T-helper 1 cell treated with Interleukin-12 subunit alpha and Interleukin-12 subunit beta and Interleukin-4 antibody, amounts not matched to agents 30 ng/mL and 1 ng/mL, for 36 hours (primary cell): ENCODE results near the gene GSTCD. TPM values are rescaled to one million over a fixed set of nuclear protein-coding genes. Genes with fewer than 3 reads are reported as not detected.
"Not testable (repeated sequence)": the region's sequence is repeated elsewhere in the genome, so short reads cannot be mapped to it uniquely, and the experiment has no call there.

Source experiments
- intact Hi-C: fragments of 100-400 bp; cut with micrococcal nuclease; formaldehyde crosslinking; loops from one replicate; pipeline ENCODE4 v1.15.1; 2024
- total RNA-seq: library from RNA; stranded (reverse); gene quantifications from 2 replicates; pipeline ENCODE4 v1.2.3, GENCODE V29; 2022

GSTCD gene
- total RNA-seq, 1 donor from 2014 or later: 11.3 TPM

- intact Hi-C loops: no loop called here
Observed at GRCh38 chr4:105805501-105806120, 97.0 kb downstream of the GSTCD start.

DNA sequence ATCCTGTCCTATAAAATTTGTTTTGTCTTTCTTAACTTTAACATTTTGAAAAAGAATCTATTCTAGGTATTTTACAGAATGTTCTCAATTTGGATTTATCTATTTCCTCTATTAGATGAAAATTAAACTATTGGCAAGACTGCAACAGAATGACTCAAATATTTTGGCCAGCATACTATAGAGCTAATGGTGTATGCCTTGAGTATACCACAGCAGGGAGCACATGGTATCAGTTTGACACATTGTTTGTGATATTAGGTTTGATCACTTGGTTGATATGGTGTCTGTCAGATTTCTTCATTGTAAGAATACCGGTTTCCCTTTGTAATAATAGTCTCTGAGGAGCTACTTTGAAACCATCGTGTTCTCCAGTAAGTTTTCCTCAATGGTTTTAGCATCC, 98.9 kb downstream of the GSTCD start:
- intact Hi-C loops: no loop called here

DNA sequence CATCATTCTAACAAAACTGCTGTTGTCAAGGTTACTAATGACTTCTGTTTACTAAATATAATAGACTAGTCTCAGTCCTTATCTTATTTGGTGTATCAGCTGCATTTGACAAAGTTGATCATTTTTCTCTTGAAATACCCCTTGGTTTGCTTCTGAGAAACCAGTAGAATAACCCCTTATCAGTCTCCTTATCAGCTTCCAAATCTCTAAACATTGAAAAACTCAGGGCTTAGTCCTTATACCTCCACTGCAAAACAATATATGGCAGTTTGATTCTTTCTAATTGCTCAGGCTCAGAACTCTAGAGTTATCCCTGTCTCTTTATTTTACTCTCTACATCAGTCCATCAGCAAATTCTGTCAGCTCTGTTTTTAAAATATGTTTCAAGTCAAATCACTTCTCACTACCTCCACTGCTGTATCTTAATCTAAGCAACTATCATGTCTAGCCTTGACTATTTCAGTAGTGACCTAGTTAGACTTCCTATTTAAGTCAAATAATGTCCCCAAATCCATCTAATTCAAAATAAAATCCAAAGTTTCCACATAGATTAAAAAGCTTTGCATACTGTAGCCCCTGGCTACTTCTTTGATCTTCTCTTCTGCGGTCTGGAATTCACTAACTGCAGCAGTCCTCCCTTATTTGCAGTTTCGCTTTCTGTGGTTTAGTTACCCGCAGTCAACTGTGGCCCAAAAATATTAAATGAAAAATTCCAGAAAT, 99.6 kb downstream of the GSTCD start:
- intact Hi-C loops: no loop called here

GRCh38 chr4:105808750-105809041, 100.1 kb downstream of the GSTCD start:
- intact Hi-C loops: no loop called here

DNA sequence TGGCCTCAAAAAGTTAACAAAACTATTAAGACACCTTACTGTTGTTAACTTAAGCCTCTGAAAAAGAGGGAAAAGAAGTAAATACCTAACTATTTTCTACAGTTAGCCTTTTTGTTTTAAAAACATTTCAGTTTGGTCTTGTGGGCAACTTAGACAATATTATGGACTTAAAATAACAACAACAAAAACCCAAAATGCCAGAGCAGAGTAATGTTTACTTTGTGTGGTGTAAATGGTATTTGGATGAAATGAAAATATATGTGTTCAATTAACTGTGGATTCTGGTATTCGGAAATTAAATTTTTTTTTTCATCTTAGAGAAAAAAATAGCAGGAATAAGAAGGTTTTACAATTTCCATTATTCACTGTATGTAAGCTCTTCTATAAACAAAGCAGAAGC, 107.1 kb downstream of the GSTCD start:
- intact Hi-C loops: no loop called here

DNA sequence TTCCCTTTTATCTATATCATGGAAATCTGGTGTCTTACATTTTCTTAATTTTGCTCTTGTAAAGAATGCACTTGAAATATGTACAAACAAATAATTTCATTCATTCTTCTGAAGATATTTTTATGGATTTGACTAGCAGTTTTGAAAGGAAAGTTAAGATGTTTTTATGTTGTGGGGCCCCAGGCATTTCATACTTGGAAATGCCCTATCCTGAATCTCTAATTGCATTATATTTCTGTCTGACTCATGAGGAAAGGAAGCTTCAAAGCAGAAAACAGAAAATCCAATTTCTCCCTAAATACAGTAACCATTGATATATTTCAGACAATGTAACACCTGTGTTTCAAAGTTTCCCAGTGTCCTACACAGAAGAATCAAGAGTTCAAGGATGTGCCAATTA, 113.5 kb downstream of the GSTCD start:
- intact Hi-C loops: no loop called here

DNA sequence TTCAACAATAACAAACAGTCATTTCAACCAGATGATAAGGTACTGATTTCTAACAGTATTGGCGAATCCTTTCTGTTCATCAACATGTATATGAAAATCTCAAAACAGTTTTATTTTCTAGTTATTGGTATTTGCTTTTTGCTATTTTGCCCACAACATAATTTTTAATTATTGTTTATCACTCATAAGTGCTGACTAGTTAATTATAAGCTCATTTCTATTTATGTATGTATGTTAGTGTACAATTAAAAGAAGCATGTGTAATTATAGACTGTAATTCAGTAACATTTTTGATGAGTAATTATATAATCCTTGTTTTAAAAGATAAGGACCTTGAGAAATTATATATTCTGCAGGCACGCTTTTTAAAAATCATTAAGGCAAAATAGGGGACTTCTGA, 119.5 kb downstream of the GSTCD start:
- intact Hi-C loops: no loop called here

DNA sequence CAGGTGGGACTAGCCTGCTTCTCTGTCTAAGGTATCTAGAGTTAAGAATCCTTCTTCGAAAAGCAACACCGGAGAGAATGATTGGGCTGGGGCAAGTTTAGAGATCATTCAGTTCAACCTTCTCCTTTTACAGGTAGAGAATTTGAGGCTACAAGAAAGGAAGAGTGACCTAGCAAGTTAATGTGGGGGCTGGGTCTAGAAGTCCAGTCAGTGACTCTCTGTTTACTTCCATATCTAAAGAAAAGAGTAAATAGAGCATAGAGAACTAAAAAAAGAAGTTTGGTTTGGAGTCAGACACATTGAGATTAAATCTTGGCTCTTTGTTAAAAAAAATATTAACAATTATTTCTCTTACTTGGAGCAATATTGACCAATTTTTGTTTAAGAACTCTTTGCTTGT, 122.6 kb downstream of the GSTCD start:
- intact Hi-C loops: no loop called here

GRCh38 chr4:105835177-105835576, 126.6 kb downstream of the GSTCD start:
- intact Hi-C loops: no loop called here

DNA sequence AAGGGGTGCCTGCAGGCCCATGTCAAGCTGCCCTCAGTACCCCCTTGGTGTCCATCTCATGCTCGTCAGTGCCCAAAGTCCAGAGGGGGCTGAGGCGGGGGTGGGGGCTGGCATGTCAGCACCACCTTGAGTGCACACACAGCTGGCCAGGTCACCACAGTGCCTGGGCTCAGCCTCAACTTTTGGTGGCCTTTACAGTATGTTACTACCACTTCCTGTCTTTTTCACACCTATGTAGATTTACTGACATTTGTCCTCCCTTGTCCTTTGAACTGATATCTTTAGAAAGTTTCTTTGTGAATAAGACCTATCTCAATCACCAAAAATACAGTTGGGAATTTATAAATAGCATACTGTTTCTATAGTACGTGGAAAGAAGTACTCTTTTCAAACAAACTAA, 128.0 kb downstream of the GSTCD start:
- intact Hi-C loops: no loop called here

- intact Hi-C loops: no loop called here
Observed at GRCh38 chr4:105837037-105837436, 128.5 kb downstream of the GSTCD start.

DNA sequence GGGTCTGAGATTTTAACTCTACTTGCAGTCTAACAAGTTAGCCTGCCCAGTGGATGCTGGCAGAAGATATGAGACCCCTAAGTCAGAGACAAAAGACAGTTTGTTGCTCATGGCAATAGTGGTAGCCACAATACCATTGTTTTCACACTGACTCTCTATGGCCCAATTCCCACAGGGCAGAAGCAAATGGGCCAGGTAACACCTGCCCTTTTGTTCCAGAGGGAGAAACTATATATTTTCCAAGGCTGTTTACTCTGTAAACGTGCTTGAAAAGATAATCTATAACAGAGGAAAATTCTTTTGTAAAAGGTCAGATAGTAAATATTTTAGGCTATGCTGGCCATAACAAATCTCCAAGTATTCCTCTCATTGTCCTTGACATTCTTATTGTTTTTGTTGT, 129.5 kb downstream of the GSTCD start:
- intact Hi-C loops: no loop called here

- intact Hi-C loops: no loop called here
Observed at GRCh38 chr4:105840426-105841174, 132.0 kb downstream of the GSTCD start.

DNA sequence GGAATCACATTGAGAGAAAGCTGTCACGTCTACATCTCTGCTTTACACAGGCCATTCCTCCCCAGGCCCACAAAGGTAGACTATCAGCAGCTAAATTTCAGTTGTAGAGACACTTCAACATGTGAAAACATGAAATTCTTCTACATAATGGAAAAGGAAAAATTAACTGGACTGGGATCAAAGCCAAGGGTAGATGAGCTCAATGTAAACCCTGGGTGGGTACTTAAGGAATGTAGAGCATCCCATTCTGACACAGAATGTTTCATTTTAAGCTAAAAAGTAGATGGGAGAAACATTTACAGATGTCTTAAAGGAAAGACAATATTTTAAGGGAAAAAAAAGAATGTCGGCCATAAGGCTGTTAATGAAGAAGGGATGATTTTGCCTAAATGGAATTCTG, 135.4 kb downstream of the GSTCD start:
- intact Hi-C loops: no loop called here

GRCh38 chr4:105845559-105845958, 137.0 kb downstream of the GSTCD start:
- intact Hi-C loops: no loop called here

GRCh38 chr4:105848359-105848758, 139.8 kb downstream of the GSTCD start:
- intact Hi-C loops: not testable (repeated sequence)

DNA sequence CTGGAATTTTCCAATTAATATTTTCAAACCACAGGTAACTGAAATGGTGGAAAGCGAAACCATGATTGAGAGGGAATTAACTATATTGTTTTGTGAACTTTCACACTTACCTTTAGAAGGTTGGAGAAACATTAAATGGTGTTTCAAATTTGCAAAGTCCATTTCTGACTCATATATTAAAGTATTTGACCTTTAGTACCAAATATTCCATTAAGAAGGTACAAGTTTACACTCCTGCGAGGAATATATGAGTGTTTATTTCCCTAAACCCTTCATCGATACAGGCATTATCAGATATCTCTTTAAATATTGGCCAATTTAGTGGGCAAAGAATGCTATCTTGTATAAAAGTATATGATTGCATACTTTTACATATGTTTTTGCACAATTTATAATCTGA, 142.6 kb downstream of the GSTCD start:
- intact Hi-C loops: no loop called here

DNA sequence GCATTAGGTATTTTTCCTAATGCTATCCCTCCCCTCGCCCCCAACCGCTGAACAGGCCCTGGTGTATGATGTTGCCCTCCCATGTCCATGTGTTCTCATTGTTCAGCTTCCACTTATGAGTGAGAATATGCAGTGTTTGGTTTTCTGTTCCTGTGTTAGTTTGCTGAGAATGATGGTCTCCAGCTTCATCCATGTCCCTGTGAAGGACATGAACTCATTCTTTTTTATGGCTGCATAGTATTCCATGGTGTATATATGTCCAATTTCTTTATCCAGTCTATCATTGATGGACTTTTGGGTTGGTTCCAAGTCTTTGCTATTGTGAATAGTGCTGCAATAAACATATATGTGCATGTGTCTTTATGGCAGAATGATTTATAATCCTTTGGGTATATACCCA, 143.6 kb downstream of the GSTCD start:
- intact Hi-C loops: not testable (repeated sequence)

DNA sequence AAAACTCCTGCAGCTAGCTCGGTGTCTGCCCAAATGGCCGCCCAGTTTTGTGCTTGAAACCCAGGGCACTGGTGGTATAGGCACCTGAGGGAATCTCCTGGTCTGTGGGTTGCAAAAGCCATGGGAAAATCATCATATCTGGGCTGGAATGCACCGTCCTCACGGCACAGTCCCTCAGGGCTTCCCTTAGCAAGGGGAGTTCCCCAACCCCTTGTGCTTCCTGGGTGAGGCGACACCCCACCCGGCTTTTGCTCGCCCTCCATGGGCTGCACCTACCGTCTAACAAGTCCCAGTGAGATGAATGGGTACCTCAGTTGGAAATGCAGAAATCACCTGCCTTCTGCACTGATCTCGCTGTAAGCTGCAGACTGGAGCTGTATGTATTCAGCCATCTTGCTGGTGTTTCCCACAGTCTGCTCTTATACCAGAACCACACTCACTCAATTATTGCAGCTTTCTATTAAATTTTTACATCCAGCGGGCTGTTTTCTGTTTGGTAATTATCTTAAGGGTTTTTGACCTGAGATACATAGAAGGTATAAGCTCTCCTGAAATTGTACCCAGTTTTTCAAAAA, 150.0 kb downstream of the GSTCD start:
- intact Hi-C loops: no loop called here

- intact Hi-C loops: no loop called here
Observed at GRCh38 chr4:105859233-105859632, 150.6 kb downstream of the GSTCD start.

DNA sequence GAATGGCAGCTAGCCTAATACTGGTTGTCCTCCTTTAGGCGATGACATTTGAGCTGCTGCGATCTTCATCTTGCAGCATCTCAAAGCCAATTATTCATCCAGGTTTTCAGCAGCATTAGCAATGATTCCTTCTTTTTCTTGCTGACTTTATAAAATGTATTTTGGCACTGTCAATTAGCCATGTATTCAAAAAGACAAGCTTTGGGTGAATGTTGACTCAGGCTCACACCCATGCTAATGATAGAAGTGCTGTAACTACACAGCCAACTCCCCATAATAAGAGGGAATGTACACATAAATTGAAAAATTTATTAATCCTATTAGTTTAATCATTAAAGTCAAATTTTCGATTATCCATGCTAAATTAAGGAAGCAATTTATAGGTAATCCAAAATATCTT, 162.4 kb downstream of the GSTCD start:
- intact Hi-C loops: no loop called here

GRCh38 chr4:105871997-105872396, 163.4 kb downstream of the GSTCD start:
- intact Hi-C loops: no loop called here
